Measurements from ENCODE around the gene CORO1C.

Gene CORO1C

GRCh38 chr12:108625228-108625627 lies 106.1 kb downstream of the CORO1C start:
- no peak overlapping the region for H3K14ac ChIP-seq (ENCODE audit: low read length)
- no peak overlapping the region for H4K8ac ChIP-seq (ENCODE audit: low read depth, low read length)
- H3K4me1 ChIP-seq (ENCODE audit: control insufficient read depth in 1 of 2, insufficient read depth in 2 of 2, low read length in 2 of 2): peaks cover 38 to 42% of the 10 kb centered on the region in 2 experiments
- no peak overlapping the region for H2BK120ac ChIP-seq (ENCODE audit: insufficient read depth, low read length, poor library complexity)
- no peak for DNase-seq
- no peak overlapping the region for H2AFZ ChIP-seq (ENCODE audit: insufficient read depth, low read length, poor library complexity)
- H3K79me1 ChIP-seq (ENCODE audit: low read length): peaks cover 58% of the 10 kb centered on the region
- no peaks in the 10 kb centered on the region for H3K27me3 ChIP-seq (ENCODE audit: insufficient read depth, low read length)
- H2AK5ac ChIP-seq (ENCODE audit: low read length): no peak overlapping the region
- no peak overlapping the region for H3K18ac ChIP-seq (ENCODE audit: low read length)
- no peak overlapping the region for H3K23ac ChIP-seq (ENCODE audit: low read length)
- no peaks in the 10 kb centered on the region for H3K9me3 ChIP-seq (ENCODE audit: insufficient read depth, low read depth, low read length)
- peaks cover 5% of the 10 kb centered on the region for H3K79me2 ChIP-seq (ENCODE audit: control insufficient read depth, insufficient read depth, low read length, poor library complexity)
- no CpG with 5 or more reads among the region's 3 CpGs for WGBS (ENCODE audit: extremely low coverage, insufficient coverage, insufficient read length)
- H3K36me3 ChIP-seq (ENCODE audit: control insufficient read depth in 1 of 2, insufficient read depth in 2 of 2, low read length in 2 of 2): peaks cover 0 to 8% of the 10 kb centered on the region in 2 experiments
- H3K4me3 ChIP-seq (ENCODE audit: low read depth, low read length): no peak overlapping the region
- no peak overlapping the region for H3K4me2 ChIP-seq (ENCODE audit: low read length)
- peak overlapping the region; percentile 55 for H4K91ac ChIP-seq (ENCODE audit: low read depth, low read length)
- no peak overlapping the region for H4K12ac ChIP-seq (ENCODE audit: low read depth, low read length)
- H3K4ac ChIP-seq (ENCODE audit: low read depth, low read length): no peak overlapping the region
- no peak overlapping the region for H3K9ac ChIP-seq (ENCODE audit: low read length)
- H2BK5ac ChIP-seq (ENCODE audit: low read depth, low read length, poor library complexity): no peak overlapping the region
- no peak overlapping the region for H3K27ac ChIP-seq (ENCODE audit: low read depth, low read length)
- peak overlapping the region; percentile 67 for H2BK12ac ChIP-seq (ENCODE audit: low read length)

DNA sequence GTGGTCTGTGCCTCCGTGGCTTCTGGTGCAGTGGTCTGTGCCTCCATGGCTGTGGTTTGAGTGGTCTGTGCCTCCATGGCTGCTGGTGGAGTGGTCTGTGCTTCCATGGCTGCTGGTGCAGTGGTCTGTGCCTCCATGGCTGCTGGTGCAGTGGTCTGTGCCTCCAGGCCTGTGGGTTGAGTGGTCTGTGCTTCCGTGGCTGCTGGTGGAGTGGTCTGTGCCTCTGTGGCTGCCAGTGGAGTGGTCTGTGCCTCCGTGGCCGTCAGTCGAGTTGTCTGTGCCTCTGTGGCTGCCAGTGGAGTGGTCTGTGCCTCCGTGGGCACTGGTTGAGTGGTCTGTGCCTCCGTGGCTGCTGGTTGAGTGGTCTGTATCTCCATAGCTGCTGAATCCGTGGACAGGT lies 107.7 kb downstream of the CORO1C start:
- no peak overlapping the region for H3K27ac ChIP-seq (ENCODE audit: low read depth, low read length)
- H3K23ac ChIP-seq (ENCODE audit: low read length): no peak overlapping the region
- peak overlapping the region; percentile 20 for H2BK5ac ChIP-seq (ENCODE audit: low read depth, low read length, poor library complexity)
- peak overlapping the region; percentile 6 for H3K14ac ChIP-seq (ENCODE audit: low read length)
- peak overlapping the region; percentile 32 for H3K4me3 ChIP-seq (ENCODE audit: low read depth, low read length)
- peaks cover 0 to 8% of the 10 kb centered on the region in 2 experiments for H3K36me3 ChIP-seq (ENCODE audit: control insufficient read depth in 1 of 2, insufficient read depth in 2 of 2, low read length in 2 of 2)
- H3K79me1 ChIP-seq (ENCODE audit: low read length): peaks cover 56% of the 10 kb centered on the region
- H4K91ac ChIP-seq (ENCODE audit: low read depth, low read length): peak overlapping the region; percentile 68
- no peak overlapping the region for H3K9ac ChIP-seq (ENCODE audit: low read length)
- H2AK5ac ChIP-seq (ENCODE audit: low read length): peak overlapping the region; percentile 55
- DNase-seq: no peak
- H2AFZ ChIP-seq (ENCODE audit: insufficient read depth, low read length, poor library complexity): no peak overlapping the region
- H3K4ac ChIP-seq (ENCODE audit: low read depth, low read length): no peak overlapping the region
- no peaks in the 10 kb centered on the region for H3K27me3 ChIP-seq (ENCODE audit: insufficient read depth, low read length)
- no peak overlapping the region for H4K8ac ChIP-seq (ENCODE audit: low read depth, low read length)
- no peak overlapping the region for H4K12ac ChIP-seq (ENCODE audit: low read depth, low read length)
- WGBS (ENCODE audit: extremely low coverage, insufficient coverage, insufficient read length): no CpG with 5 or more reads among the region's 8 CpGs
- no peak overlapping the region for H3K4me2 ChIP-seq (ENCODE audit: low read length)
- peak overlapping the region; percentile 63 for H2BK120ac ChIP-seq (ENCODE audit: insufficient read depth, low read length, poor library complexity)
- H3K9me3 ChIP-seq (ENCODE audit: insufficient read depth, low read depth, low read length): no peaks in the 10 kb centered on the region
- H3K79me2 ChIP-seq (ENCODE audit: control insufficient read depth, insufficient read depth, low read length, poor library complexity): peaks cover 4% of the 10 kb centered on the region
- H3K4me1 ChIP-seq (ENCODE audit: control insufficient read depth in 1 of 2, insufficient read depth in 2 of 2, low read length in 2 of 2): peaks cover 27 to 40% of the 10 kb centered on the region in 2 experiments
- peak overlapping the region; percentile 63 for H2BK12ac ChIP-seq (ENCODE audit: low read length)
- H3K18ac ChIP-seq (ENCODE audit: low read length): peak overlapping the region; percentile 1

DNA sequence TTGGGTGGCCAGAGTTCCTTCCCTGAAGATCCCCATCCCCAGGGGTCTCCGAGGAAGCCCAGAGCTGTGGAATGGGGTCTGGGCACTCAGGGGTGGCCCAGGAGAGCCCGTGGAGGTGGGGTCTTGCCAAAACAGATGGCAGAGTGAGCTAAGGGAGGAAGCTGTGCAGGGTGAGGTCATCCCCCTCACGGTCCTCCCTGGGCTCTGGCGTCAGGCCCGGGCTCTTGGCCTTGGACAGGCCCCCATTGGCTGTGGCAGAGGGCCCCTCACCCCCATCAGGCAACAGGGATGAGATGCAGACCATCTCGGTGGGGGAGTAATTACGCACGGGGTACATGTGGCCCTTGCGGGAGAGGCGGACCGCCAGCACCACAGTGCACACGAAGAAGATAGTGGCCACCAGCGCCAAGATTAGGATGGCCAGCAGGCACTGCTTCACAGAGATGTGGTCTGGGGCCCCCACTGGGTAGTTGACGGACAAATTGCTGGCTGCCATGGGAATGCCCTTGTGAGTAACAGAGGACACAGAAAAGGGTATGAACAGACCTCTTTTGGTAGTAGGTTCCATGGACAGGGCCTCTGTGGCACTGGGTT lies 108.3 kb downstream of the CORO1C start:
- Histone ChIP-seq H3K79me2 (ENCODE audit: control insufficient read depth, insufficient read depth, low read length, poor library complexity) (peaks cover 6% of the 10 kb centered on the region), H2BK12ac (ENCODE audit: low read length) (peak overlapping the region; percentile 63), H3K14ac (ENCODE audit: low read length) (peak overlapping the region; percentile 36), H3K23ac (ENCODE audit: low read length) (no peak overlapping the region), H3K4ac (ENCODE audit: low read depth, low read length) (peak overlapping the region; percentile 56), H3K27ac (ENCODE audit: low read depth, low read length) (no peak overlapping the region), H4K8ac (ENCODE audit: low read depth, low read length) (peak overlapping the region; percentile 64), H2BK5ac (ENCODE audit: low read depth, low read length, poor library complexity) (peak overlapping the region; percentile 38), H3K27me3 (ENCODE audit: insufficient read depth, low read length) (no peaks in the 10 kb centered on the region), H3K36me3 (ENCODE audit: control insufficient read depth in 1 of 2, insufficient read depth in 2 of 2, low read length in 2 of 2) (peaks cover 0 to 8% of the 10 kb centered on the region in 2 experiments), H3K4me1 (ENCODE audit: control insufficient read depth in 1 of 2, insufficient read depth in 2 of 2, low read length in 2 of 2) (peaks cover 30 to 43% of the 10 kb centered on the region in 2 experiments), H3K18ac (ENCODE audit: low read length) (peak overlapping the region; percentile 80), H2AFZ (ENCODE audit: insufficient read depth, low read length, poor library complexity) (peak overlapping the region; percentile 9), H3K9me3 (ENCODE audit: insufficient read depth, low read depth, low read length) (no peaks in the 10 kb centered on the region), H4K91ac (ENCODE audit: low read depth, low read length) (peak overlapping the region; percentile 68), H4K12ac (ENCODE audit: low read depth, low read length) (no peak overlapping the region), H2BK120ac (ENCODE audit: insufficient read depth, low read length, poor library complexity) (peak overlapping the region; percentile 63), H3K4me3 (ENCODE audit: low read depth, low read length) (peak overlapping the region; percentile 32), H3K9ac (ENCODE audit: low read length) (no peak overlapping the region), H3K4me2 (ENCODE audit: low read length) (no peak overlapping the region), H3K79me1 (ENCODE audit: low read length) (peaks cover 57% of the 10 kb centered on the region), H2AK5ac (ENCODE audit: low read length) (peak overlapping the region; percentile 96)
- no CpG with 5 or more reads among the region's 14 CpGs for WGBS (ENCODE audit: extremely low coverage, insufficient coverage, insufficient read length)
- DNase-seq: no peak

DNA sequence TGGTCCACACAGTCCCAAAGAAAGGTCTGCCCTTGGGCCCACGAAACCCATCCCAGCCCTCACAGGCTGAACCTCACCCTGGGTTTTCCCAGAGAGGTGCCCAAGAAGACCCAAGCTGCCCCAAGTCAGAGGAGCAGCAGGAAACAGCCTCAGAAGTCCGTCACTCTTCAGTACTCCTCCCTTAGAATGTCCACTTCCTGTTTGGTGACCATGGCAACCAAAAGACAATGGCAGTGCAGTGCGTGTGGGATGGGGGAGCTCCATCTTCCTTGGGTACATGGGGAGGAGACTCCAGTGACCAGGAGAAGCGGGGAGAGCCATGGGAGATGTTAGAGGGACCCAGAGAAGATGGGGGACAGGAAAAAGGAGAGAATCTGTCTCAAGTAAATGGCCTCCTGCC lies 108.9 kb downstream of the CORO1C start:
- H3K27me3 ChIP-seq (ENCODE audit: insufficient read depth, low read length): no peaks in the 10 kb centered on the region
- H3K4me3 ChIP-seq (ENCODE audit: low read depth, low read length): no peak overlapping the region
- H3K18ac ChIP-seq (ENCODE audit: low read length): peak overlapping the region; percentile 80
- DNase-seq: no peak
- peak overlapping the region; percentile 23 for H3K27ac ChIP-seq (ENCODE audit: low read depth, low read length)
- H2AK5ac ChIP-seq (ENCODE audit: low read length): peak overlapping the region; percentile 96
- no CpG with 5 or more reads among the region's 4 CpGs for WGBS (ENCODE audit: extremely low coverage, insufficient coverage, insufficient read length)
- H2AFZ ChIP-seq (ENCODE audit: insufficient read depth, low read length, poor library complexity): peak overlapping the region; percentile 23
- H4K12ac ChIP-seq (ENCODE audit: low read depth, low read length): peak overlapping the region; percentile 20
- H3K4me1 ChIP-seq (ENCODE audit: control insufficient read depth in 1 of 2, insufficient read depth in 2 of 2, low read length in 2 of 2): peaks cover 30 to 41% of the 10 kb centered on the region in 2 experiments
- H3K36me3 ChIP-seq (ENCODE audit: control insufficient read depth in 1 of 2, insufficient read depth in 2 of 2, low read length in 2 of 2): peaks cover 0 to 8% of the 10 kb centered on the region in 2 experiments
- H3K4ac ChIP-seq (ENCODE audit: low read depth, low read length): peak overlapping the region; percentile 70
- H3K14ac ChIP-seq (ENCODE audit: low read length): peak overlapping the region; percentile 36
- H2BK12ac ChIP-seq (ENCODE audit: low read length): peak overlapping the region; percentile 63
- peaks cover 5% of the 10 kb centered on the region for H3K79me2 ChIP-seq (ENCODE audit: control insufficient read depth, insufficient read depth, low read length, poor library complexity)
- H4K91ac ChIP-seq (ENCODE audit: low read depth, low read length): peak overlapping the region; percentile 68
- no peak overlapping the region for H3K9ac ChIP-seq (ENCODE audit: low read length)
- no peak overlapping the region for H3K23ac ChIP-seq (ENCODE audit: low read length)
- H3K79me1 ChIP-seq (ENCODE audit: low read length): peaks cover 52% of the 10 kb centered on the region
- H3K9me3 ChIP-seq (ENCODE audit: insufficient read depth, low read depth, low read length): no peaks in the 10 kb centered on the region
- peak overlapping the region; percentile 55 for H2BK5ac ChIP-seq (ENCODE audit: low read depth, low read length, poor library complexity)
- peak overlapping the region; percentile 63 for H2BK120ac ChIP-seq (ENCODE audit: insufficient read depth, low read length, poor library complexity)
- H3K4me2 ChIP-seq (ENCODE audit: low read length): no peak overlapping the region
- peak overlapping the region; percentile 64 for H4K8ac ChIP-seq (ENCODE audit: low read depth, low read length)
